Nephron (organoid): ENCODE data around the gene DSG2.
A peak's percentile ranks its signal among the peaks of the same experiment; 100 is the strongest.

Experiments
- H3K27ac Mint-ChIP-seq, 3 experiments: 2 replicates each; pipeline ENCODE4 v1.8.0; 2020; ENCODE audit warnings: mixed read lengths in 3 of 3, mild to moderate bottlenecking in 2 of 3, moderate library complexity in 1 of 3
- H3K27me3 Mint-ChIP-seq: 2 replicates; pipeline ENCODE4 v1.8.0; 2021; ENCODE audit warnings: low read depth, mild to moderate bottlenecking, moderate library complexity, mixed read lengths
- H3K36me3 Mint-ChIP-seq: 2 replicates; pipeline ENCODE4 v1.8.0; 2020; ENCODE audit warnings: low read depth, mixed read lengths
- H3K4me1 Mint-ChIP-seq: 2 replicates; pipeline ENCODE4 v1.8.0; 2020; ENCODE audit warnings: mixed read lengths
- H3K4me3 Mint-ChIP-seq, 3 experiments: 2 replicates each; pipeline ENCODE4 v1.8.0; 2020; ENCODE audit warnings: mild to moderate bottlenecking in 3 of 3, mixed read lengths in 3 of 3, moderate library complexity in 2 of 3
- H3K9me3 Mint-ChIP-seq: 2 replicates; pipeline ENCODE4 v1.8.0; 2020; ENCODE audit warnings: mixed read lengths
- TF ChIP-seq, protein P1 (sequence below), 3 experiments: fragments of 200-600 bp; sonication (generic); IDR thresholded peaks; one replicate each; pipeline ENCODE4 v1.5.0; 2021; ENCODE audit warnings: antibody characterized with exemption in 3 of 3; ENCODE audit not compliant: unreplicated experiment in 3 of 3

Gene DSG2

GRCh38 chr18:31533236-31533635 lies 35.3 kb downstream of the DSG2 start:
- Mint-ChIP-seq H3K9me3 (no peaks in the 10 kb centered on the region), H3K27ac (no peak overlapping the region), H3K4me1 (no peaks in the 10 kb centered on the region), H3K4me3 (no peak overlapping the region), H3K36me3 (peaks cover 29% of the 10 kb centered on the region), H3K27me3 (no peaks in the 10 kb centered on the region)
- TF ChIP-seq, protein P1, sequence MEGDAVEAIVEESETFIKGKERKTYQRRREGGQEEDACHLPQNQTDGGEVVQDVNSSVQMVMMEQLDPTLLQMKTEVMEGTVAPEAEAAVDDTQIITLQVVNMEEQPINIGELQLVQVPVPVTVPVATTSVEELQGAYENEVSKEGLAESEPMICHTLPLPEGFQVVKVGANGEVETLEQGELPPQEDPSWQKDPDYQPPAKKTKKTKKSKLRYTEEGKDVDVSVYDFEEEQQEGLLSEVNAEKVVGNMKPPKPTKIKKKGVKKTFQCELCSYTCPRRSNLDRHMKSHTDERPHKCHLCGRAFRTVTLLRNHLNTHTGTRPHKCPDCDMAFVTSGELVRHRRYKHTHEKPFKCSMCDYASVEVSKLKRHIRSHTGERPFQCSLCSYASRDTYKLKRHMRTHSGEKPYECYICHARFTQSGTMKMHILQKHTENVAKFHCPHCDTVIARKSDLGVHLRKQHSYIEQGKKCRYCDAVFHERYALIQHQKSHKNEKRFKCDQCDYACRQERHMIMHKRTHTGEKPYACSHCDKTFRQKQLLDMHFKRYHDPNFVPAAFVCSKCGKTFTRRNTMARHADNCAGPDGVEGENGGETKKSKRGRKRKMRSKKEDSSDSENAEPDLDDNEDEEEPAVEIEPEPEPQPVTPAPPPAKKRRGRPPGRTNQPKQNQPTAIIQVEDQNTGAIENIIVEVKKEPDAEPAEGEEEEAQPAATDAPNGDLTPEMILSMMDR (IDR thresholded peaks at IDR 0.05; ENCODE audit: unreplicated experiment in 3 of 3) = no peak

DNA sequence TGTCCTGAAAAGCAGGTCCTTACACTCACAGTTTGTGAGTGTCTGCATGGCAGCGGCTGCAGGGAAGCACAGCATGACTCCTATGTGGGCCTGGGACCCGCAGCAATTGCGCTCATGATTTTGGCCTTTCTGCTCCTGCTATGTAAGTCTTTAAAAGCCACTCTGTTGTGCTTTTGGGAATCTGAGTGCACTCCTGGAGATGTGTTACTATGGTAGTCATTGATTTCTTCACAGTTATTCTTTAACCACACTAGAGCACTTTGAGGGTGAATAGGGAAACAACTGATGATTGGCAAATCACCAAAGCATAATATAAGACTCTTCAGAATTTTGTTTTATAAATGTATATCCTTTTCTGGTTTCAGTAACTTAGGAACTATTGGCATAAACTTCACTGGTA lies 40.9 kb downstream of the DSG2 start:
- Mint-ChIP-seq H3K27me3 (no peaks in the 10 kb centered on the region), H3K4me1 (no peaks in the 10 kb centered on the region), H3K9me3 (no peaks in the 10 kb centered on the region), H3K27ac (peak overlapping the region in 1 of 3 experiments; percentile 1), H3K4me3 (no peak overlapping the region), H3K36me3 (peaks cover 46% of the 10 kb centered on the region)
- TF ChIP-seq, protein P1 (IDR thresholded peaks at IDR 0.05; ENCODE audit: unreplicated experiment in 3 of 3) = no peak

- no peaks in the 10 kb centered on the region for H3K9me3 Mint-ChIP-seq
- peaks cover 44% of the 10 kb centered on the region for H3K36me3 Mint-ChIP-seq
- no peaks in the 10 kb centered on the region for H3K27me3 Mint-ChIP-seq
- no peaks in the 10 kb centered on the region for H3K4me1 Mint-ChIP-seq
- TF ChIP-seq, protein P1 (IDR thresholded peaks at IDR 0.05; ENCODE audit: unreplicated experiment in 3 of 3) = no peak
- no peak overlapping the region for H3K4me3 Mint-ChIP-seq
- H3K27ac Mint-ChIP-seq = no peak overlapping the region
Measured at GRCh38 chr18:31546476-31546875, 48.5 kb downstream of the DSG2 start.

DNA sequence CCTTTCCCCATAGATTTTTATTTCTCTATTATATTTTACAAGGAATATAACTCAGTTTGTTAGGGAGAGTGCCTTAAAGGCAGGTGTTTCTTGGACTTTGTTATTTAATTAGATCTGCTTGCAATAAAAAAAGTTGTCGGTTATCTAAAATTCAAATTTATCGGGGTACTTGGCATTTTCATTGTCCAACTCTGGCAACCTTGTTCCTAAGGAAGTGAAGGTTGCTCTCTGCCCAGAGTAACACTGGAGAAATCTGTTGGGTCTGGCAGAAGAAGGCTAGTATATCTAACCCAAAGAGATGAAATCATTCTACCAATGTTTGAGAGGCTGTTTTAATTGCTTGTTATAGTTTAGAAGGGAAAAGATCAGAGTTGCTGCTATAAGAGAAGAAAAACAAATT lies 50.9 kb downstream of the DSG2 start:
- H3K9me3 Mint-ChIP-seq = no peaks in the 10 kb centered on the region
- no peak overlapping the region for H3K4me3 Mint-ChIP-seq
- TF ChIP-seq, protein P1 (IDR thresholded peaks at IDR 0.05; ENCODE audit: unreplicated experiment in 3 of 3) = no peak
- H3K27ac Mint-ChIP-seq = no peak overlapping the region
- H3K27me3 Mint-ChIP-seq = no peaks in the 10 kb centered on the region
- H3K36me3 Mint-ChIP-seq = peaks cover 24% of the 10 kb centered on the region
- H3K4me1 Mint-ChIP-seq = no peaks in the 10 kb centered on the region

- H3K36me3 Mint-ChIP-seq = peaks cover 19% of the 10 kb centered on the region
- no peaks in the 10 kb centered on the region for H3K27me3 Mint-ChIP-seq
- H3K4me1 Mint-ChIP-seq = no peaks in the 10 kb centered on the region
- H3K9me3 Mint-ChIP-seq = no peaks in the 10 kb centered on the region
- TF ChIP-seq, protein P1 (IDR thresholded peaks at IDR 0.05; ENCODE audit: unreplicated experiment in 3 of 3) = no peak
- no peak overlapping the region for H3K27ac Mint-ChIP-seq
- H3K4me3 Mint-ChIP-seq = no peak overlapping the region
Measured at GRCh38 chr18:31549416-31549815, 51.4 kb downstream of the DSG2 start.

GRCh38 chr18:31551883-31552282 lies 53.9 kb downstream of the DSG2 start:
- Mint-ChIP-seq H3K27me3 (no peaks in the 10 kb centered on the region), H3K4me1 (no peaks in the 10 kb centered on the region), H3K4me3 (no peak overlapping the region), H3K27ac (no peak overlapping the region), H3K9me3 (no peaks in the 10 kb centered on the region), H3K36me3 (peaks cover 3% of the 10 kb centered on the region)
- TF ChIP-seq, protein P1 (IDR thresholded peaks at IDR 0.05; ENCODE audit: unreplicated experiment in 3 of 3) = no peak
